Measurements from ENCODE around the gene ARHGEF2. TPM values are rescaled to one million over a fixed set of nuclear protein-coding genes. Genes with fewer than 3 reads are reported as not detected.
"Not testable (repeated sequence)": the region's sequence is repeated elsewhere in the genome, so short reads cannot be mapped to it uniquely, and the experiment has no call there.

ARHGEF2 gene
- total RNA-seq, 1 experiment from 2014 or later = 96.1 TPM

DNA sequence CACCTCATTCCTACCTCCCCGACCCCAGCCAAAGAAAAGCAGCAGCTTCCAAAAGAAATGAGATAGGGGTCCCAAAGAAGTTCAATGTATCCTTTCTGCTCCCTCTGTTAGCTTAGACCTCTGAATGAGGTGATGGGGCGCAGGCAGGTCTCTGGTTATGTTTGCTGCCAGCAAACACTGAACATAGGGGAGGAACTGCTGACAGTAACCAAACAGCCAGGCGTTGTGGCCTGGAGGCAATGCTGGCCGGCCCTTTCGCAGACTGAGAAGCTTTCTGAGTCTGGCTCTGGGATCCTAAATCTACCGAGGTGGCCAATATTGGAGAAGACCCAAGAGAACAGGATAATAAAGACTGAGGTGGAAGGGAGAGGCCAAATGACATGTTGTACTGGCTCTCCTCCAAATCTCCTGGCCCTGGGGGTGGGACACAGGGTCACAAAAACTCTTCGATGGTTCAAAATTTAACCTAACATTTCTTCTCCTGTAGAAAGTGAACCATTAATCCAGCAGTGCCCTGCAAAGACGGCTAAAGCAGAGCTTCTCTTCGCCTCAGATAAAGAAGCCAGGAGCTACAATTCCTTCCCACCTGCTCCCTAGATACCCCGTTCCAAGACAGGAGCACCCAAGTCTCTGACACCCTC is 22.8 kb upstream of the ARHGEF2 start:
- no peak for DNase-seq (ENCODE audit: low read depth, low spot score)
- in situ Hi-C loops (cut with HindIII; ENCODE audit: low pct_unique_long_range_greater_than_20kb, low sequenced_read_pairs) = no loop called here

GRCh38 chr1:155999964-156000363 is 21.6 kb upstream of the ARHGEF2 start:
- DNase-seq (ENCODE audit: low read depth, low spot score) = no peak
- in situ Hi-C loops (cut with HindIII; ENCODE audit: low pct_unique_long_range_greater_than_20kb, low sequenced_read_pairs) = no loop called here

- DNase-seq (ENCODE audit: low read depth, low spot score) = peak; percentile 26
- in situ Hi-C loops (cut with HindIII; ENCODE audit: low pct_unique_long_range_greater_than_20kb, low sequenced_read_pairs) = no loop called here
Observed at GRCh38 chr1:155996166-155996565, 17.8 kb upstream of the ARHGEF2 start.

- no peak for DNase-seq (ENCODE audit: low read depth, low spot score)
- in situ Hi-C loops (cut with HindIII; ENCODE audit: low pct_unique_long_range_greater_than_20kb, low sequenced_read_pairs) = no loop called here
Observed at GRCh38 chr1:155993595-155993994, 15.2 kb upstream of the ARHGEF2 start.

- in situ Hi-C loops (cut with HindIII; ENCODE audit: low pct_unique_long_range_greater_than_20kb, low sequenced_read_pairs) = no loop called here
- no peak for DNase-seq (ENCODE audit: low read depth, low spot score)
Observed at GRCh38 chr1:155990005-155990739, 11.8 kb upstream of the ARHGEF2 start.

- in situ Hi-C loops (cut with HindIII; ENCODE audit: low pct_unique_long_range_greater_than_20kb, low sequenced_read_pairs) = no loop called here
- peak; percentile 78 for DNase-seq (ENCODE audit: low read depth, low spot score)
Observed at GRCh38 chr1:155989242-155990004, 11.1 kb upstream of the ARHGEF2 start.

DNA sequence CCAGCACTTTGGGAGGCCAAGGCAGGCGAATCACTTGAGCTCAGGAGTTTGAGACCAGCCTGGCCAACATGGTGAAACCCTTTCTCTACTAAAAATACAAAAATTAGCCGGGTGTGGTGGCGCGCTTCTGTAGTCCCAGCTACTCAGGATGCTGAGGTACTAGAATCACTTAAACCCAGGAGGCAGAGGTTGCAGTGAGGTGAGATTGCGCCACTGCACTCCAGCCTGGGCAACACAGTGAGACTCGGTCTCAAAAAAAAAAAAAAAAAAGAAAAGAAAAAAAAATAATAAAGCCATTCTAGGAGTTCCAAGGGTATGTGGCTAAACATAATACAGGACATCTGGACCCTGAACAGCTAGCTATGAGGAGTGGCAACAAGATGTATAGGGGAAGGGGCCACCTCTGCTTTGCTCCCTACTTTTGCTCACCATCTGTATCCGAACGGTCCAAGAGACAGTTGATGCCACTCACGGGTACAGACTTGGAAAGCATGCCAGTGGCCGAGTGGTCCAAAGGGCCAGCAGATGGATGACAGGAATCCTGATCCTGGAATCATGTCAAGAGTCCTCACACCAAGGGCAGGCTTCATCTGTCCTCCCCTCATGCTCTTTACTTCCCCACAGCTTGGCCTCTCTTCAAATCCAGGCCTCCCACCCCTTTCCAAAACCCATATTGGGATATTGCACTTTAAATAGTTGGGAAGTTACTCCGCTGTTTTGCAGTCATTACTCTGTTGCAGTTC is 6.7 kb upstream of the ARHGEF2 start:
- DNase-seq (ENCODE audit: low read depth, low spot score); in situ Hi-C loops (cut with HindIII; ENCODE audit: low pct_unique_long_range_greater_than_20kb, low sequenced_read_pairs): not testable (repeated sequence)

DNA sequence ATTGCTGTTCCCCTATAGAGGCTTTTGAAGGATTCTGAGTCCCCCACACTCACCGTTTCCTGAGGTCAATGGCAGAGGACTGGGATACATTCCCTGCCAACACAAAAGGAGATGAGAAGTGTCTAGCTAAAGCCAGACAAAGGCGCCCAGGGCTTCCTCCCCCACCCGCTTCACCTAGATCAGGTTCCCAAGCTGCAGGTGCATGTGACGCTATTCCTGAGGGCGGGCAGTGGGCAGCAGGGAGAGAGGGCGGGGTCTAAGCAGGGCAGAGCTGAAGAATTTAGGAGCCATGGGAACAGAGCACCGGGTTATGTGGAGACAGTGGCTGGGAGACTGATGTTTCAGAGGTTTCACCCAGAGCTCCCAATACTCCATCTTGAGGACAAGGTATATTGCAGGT is 6.0 kb upstream of the ARHGEF2 start:
- DNase-seq (ENCODE audit: low read depth, low spot score) = no peak
- in situ Hi-C loops (cut with HindIII; ENCODE audit: low pct_unique_long_range_greater_than_20kb, low sequenced_read_pairs) = no loop called here

GRCh38 chr1:155983191-155984024 is 5.1 kb upstream of the ARHGEF2 start:
- peak; percentile 99 for DNase-seq (ENCODE audit: low read depth, low spot score)

GRCh38 chr1:155982106-155982505 is 3.8 kb upstream of the ARHGEF2 start:
- no peak for DNase-seq (ENCODE audit: low read depth, low spot score)
- in situ Hi-C loops (cut with HindIII; ENCODE audit: low pct_unique_long_range_greater_than_20kb, low sequenced_read_pairs) = no loop called here

More at GRCh38 chr1:155983191-155984024, 5.1 kb upstream of the ARHGEF2 start:
- in situ Hi-C loops (cut with HindIII; ENCODE audit: low pct_unique_long_range_greater_than_20kb, low sequenced_read_pairs) = no loop called here

- in situ Hi-C loops (cut with HindIII; ENCODE audit: low pct_unique_long_range_greater_than_20kb, low sequenced_read_pairs) = no loop called here
- peak; percentile 29 for DNase-seq (ENCODE audit: low read depth, low spot score)
Observed at GRCh38 chr1:155981266-155982088, 3.1 kb upstream of the ARHGEF2 start.

DNA sequence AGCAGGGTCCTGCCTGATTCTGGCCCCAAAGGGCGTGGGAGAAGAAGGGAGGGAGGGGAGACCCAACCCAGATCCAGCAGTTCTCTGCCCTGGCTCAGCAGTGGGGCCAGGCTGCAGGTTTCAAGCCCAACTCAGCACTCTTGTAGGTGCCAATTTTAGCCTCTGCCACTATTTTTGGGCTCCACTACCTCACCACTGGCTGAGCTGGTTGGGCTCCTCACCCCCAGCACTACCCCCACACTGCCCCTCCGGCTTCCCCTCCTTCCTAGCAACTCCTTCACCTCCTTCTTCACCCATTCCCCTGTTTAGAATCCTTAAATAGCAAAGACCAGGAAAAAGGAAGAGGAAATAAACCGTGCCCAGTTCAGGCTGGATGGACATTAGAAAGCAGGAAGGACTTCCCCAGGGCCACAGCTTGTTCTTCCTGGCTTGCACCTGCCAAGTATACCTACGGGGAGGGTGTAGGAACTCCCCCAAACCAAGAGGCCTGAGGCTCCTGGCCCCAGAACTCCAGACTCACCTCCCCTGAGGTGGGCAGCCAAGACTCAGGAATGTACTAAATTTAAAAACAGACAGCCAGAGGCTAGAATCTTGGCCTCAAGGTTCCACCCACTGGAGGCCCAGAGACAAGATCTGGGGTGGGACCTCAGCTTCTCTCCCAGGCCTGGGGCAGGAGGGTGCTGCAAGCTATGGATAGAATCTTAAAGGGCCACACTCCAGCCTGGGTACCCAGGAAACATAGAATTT is 1.4 kb upstream of the ARHGEF2 start:
- in situ Hi-C loops (cut with HindIII; ENCODE audit: low pct_unique_long_range_greater_than_20kb, low sequenced_read_pairs) = no loop called here
- DNase-seq (ENCODE audit: low read depth, low spot score) = no peak

GRCh38 chr1:155978973-155979429 is 654 bp upstream of the ARHGEF2 start:
- DNase-seq (ENCODE audit: low read depth, low spot score) = no peak
- in situ Hi-C loops (cut with HindIII; ENCODE audit: low pct_unique_long_range_greater_than_20kb, low sequenced_read_pairs) = no loop called here

- in situ Hi-C loops (cut with HindIII; ENCODE audit: low pct_unique_long_range_greater_than_20kb, low sequenced_read_pairs) = no loop called here
- no peak for DNase-seq (ENCODE audit: low read depth, low spot score)
Observed at GRCh38 chr1:155977690-155978324, 540 bp downstream of the ARHGEF2 start.
